ENCODE measurements around the gene ZDHHC3.

GRCh38 chr3:44918087-44918486 is 57.9 kb downstream of the ZDHHC3 start:
- TF ChIP-seq CTCF (conservative IDR thresholded peaks at IDR 0.05; ENCODE audit: low read depth, low read length) (no peak), EZH2phosphoT487 (IDR thresholded peaks at IDR 0.05; ENCODE audit: borderline replicate concordance, low read length) (no peak), EZH2 (IDR thresholded peaks at IDR 0.05; ENCODE audit: low read length, unreplicated experiment) (no peak)

Measured in PC-3 (cell line).